ENCODE results near the gene ADAMTS17.

- TF ChIP-seq CTCF (IDR thresholded peaks at IDR 0.05; ENCODE audit: low read depth, low read length) (no peak), POLR2A (IDR thresholded peaks at IDR 0.05; ENCODE audit: extremely low read depth, insufficient read length) (no peak)
Measured at GRCh38 chr15:99925661-99926461, 415.9 kb downstream of the ADAMTS17 start.
